K562 (cell line): Measurements from ENCODE around the gene TBCC. TPM values are rescaled to one million over a fixed set of nuclear protein-coding genes. Genes with fewer than 3 reads are reported as not detected.

Source experiments
- ATAC-seq: fragments of 200-7000 bp; cut with Tn5 transposase; 3 replicates; pipeline ENCODE4 v1.9.1; 2020; ENCODE audit warnings: moderate library complexity
- BruUV-seq: library from RNA; stranded (reverse); fragments of 400-500 nt; replicated peaks from 2 replicates; lab custom pipeline; 2021; lab: Mats Ljungman, UMichigan
- CTCF ChIA-PET: fragments of 300-600 bp; formaldehyde crosslinking; extraction: SDS; loops from one replicate; lab custom pipeline; 2021; ENCODE audit warnings: low intra/inter-chr PET ratio; lab: Yijun Ruan, JAX
- POLR2A ChIA-PET: fragments of 300-600, 350-650 bp; sonication (Branson Sonifier 250); formaldehyde crosslinking; extraction: SDS; loops from one replicate; lab custom pipeline; 2021; ENCODE audit warnings: antibody characterized with exemption, inconsistent platforms; lab: Yijun Ruan, JAX
- DNase-seq, 4 experiments: peaks; one replicate each; pipeline versions ENCODE4 v3.0.0 to v3.0.0-alpha.2; 2011 to 2018; ENCODE audit warnings: low spot score in 3 of 4, mixed read lengths in 3 of 4; ENCODE audit errors: extremely low read depth in 1 of 4
- FAIRE-seq: peaks from 2 replicates; lab custom pipeline; 2011; peaks lifted over from hg19 to GRCh38; lab: Jason Lieb, UNC
- H2AFZ ChIP-seq: 2 replicates; pipeline ENCODE4 v1.6.0; 2011; ENCODE audit warnings: low read depth, low read length, control low read depth, inconsistent platforms
- H3K27ac ChIP-seq: fragments of 200-600 bp; 3 replicates; pipeline ENCODE4 v1.8.0; 2011; ENCODE audit warnings: low read depth, mild to moderate bottlenecking, control low read depth, inconsistent platforms, low read length, moderate library complexity, mixed read lengths; ENCODE audit errors: extremely low read depth
- H3K27me3 ChIP-seq, 2 experiments: fragments of 300-600 bp in 1 of 2; 2 replicates in 1 of 2; 3 replicates in 1 of 2; pipeline versions ENCODE4 v1.6.0 to v1.8.0; 2011; ENCODE audit warnings: inconsistent platforms in 2 of 2, low read length in 2 of 2, mild to moderate bottlenecking in 1 of 2, mixed read lengths in 1 of 2, moderate library complexity in 1 of 2; ENCODE audit not compliant: control insufficient read depth in 2 of 2, insufficient read depth in 2 of 2
- H3K36me3 ChIP-seq: fragments of 300-600 bp; 3 replicates; pipeline ENCODE4 v1.8.0; 2011; ENCODE audit warnings: mild to moderate bottlenecking, low read length, inconsistent platforms; ENCODE audit not compliant: control insufficient read depth, insufficient read depth
- H3K4me1 ChIP-seq, 2 experiments: fragments of 200-600 bp in 1 of 2; replicated peaks in 1 of 2; 2 replicates in 1 of 2; 3 replicates in 1 of 2; pipeline versions ENCODE4 v1.5.1 to v1.8.0; 2011; ENCODE audit warnings: inconsistent platforms in 2 of 2, low read length in 2 of 2, mild to moderate bottlenecking in 1 of 2, mixed read lengths in 1 of 2, moderate library complexity in 1 of 2; ENCODE audit not compliant: control insufficient read depth in 2 of 2, insufficient read depth in 2 of 2
- H3K4me2 ChIP-seq: 2 replicates; pipeline ENCODE4 v1.6.1; 2011; ENCODE audit warnings: low read length, control low read depth, inconsistent platforms, mixed read lengths; ENCODE audit not compliant: insufficient read depth
- H3K4me3 ChIP-seq: fragments of 200-600 bp; sonication (generic), shearing (Covaris generic); 2 replicates; pipeline ENCODE4 v1.5.1; 2016; ENCODE audit warnings: control low read depth, inconsistent platforms
- H3K79me2 ChIP-seq: fragments of 200-600 bp; 3 replicates; pipeline ENCODE4 v1.8.0; 2011; ENCODE audit warnings: low read length, inconsistent platforms; ENCODE audit not compliant: control insufficient read depth, insufficient read depth
- H3K9ac ChIP-seq, 2 experiments: 2 replicates each; pipeline versions ENCODE4 v1.6.0 to v1.6.1; 2011; ENCODE audit warnings: low read depth in 2 of 2, low read length in 2 of 2, control low read depth in 1 of 2, inconsistent platforms in 1 of 2, mild to moderate bottlenecking in 1 of 2, mixed read lengths in 1 of 2; ENCODE audit not compliant: insufficient read depth in 1 of 2
- H3K9me1 ChIP-seq: one replicate; pipeline ENCODE4 v1.6.0; 2011; ENCODE audit warnings: inconsistent platforms, mild to moderate bottlenecking, low read length, moderate library complexity; ENCODE audit not compliant: control insufficient read depth, insufficient read depth
- H3K9me3 ChIP-seq: replicated peaks from 2 replicates; pipeline ENCODE4 v1.5.1; 2011; ENCODE audit warnings: low read depth, low read length, inconsistent platforms; ENCODE audit not compliant: control insufficient read depth, insufficient read depth
- H4K20me1 ChIP-seq: replicated peaks from 2 replicates; pipeline ENCODE4 v1.6.1; 2011; ENCODE audit warnings: low read length, inconsistent platforms, mixed read lengths; ENCODE audit not compliant: control insufficient read depth, insufficient read depth
- ZC3H11A ChIP-seq: IDR thresholded peaks from 2 replicates; pipeline ENCODE4 v1.6.1; 2012; ENCODE audit warnings: low read depth, low read length, improper control_type of control experiment
- ZNF398 ChIP-seq: fragments of 250-450 bp; sonication (Bioruptor Pico); IDR thresholded peaks from 2 replicates; pipeline ENCODE4 v1.8.0; 2021; ENCODE audit warnings: moderate library complexity, mild to moderate bottlenecking, inconsistent platforms
- WGBS: fragments of 100-300 bp; shearing (Covaris generic); methylation state at CpG from one replicate; pipeline ENCODE4 v1.1.6; 2016; ENCODE audit warnings: low coverage, mixed read lengths; ENCODE audit not compliant: insufficient coverage; ENCODE audit errors: missing lambda C conversion rate; 5-methylcytosine and 5-hydroxymethylcytosine counted together
- in situ Hi-C: fragments of 300-500 bp; cut with MboI; formaldehyde crosslinking; loops from 4 replicates; pipeline ENCODE4 v1.15.0; 2018; ENCODE audit warnings: inconsistent platforms, mixed read lengths
- intact Hi-C: fragments of 100-400 bp; cut with micrococcal nuclease; formaldehyde crosslinking; loops from 2 replicates; pipeline ENCODE4 v1.14.2; 2022
- polyA plus RNA-seq, 8 experiments: library from polyadenylated mRNA; depleted of rRNA in 4 of 8; stranded (reverse) in 5 of 8; unstranded in 3 of 8; fragments of >200 nt; fragmentation: Nextera tagmentation in 2 of 8; fragmentation: Illumina TruSeq in 1 of 8; extraction: Ambion mirVana in 2 of 8; extraction: Trizol in 1 of 8; gene quantifications; 2 replicates each; pipeline versions ENCODE4 v1.2.1 to v1.2.3, GENCODE V29; 2011 to 2014; ENCODE audit warnings: inconsistent platforms in 1 of 8, missing spikeins in 1 of 8
- total RNA-seq, 7 experiments: library from RNA; depleted of rRNA in 6 of 7; stranded (reverse); fragments of >200 nt in 6 of 7; fragmentation: Illumina TruSeq in 2 of 7; extraction: Trizol in 2 of 7; gene quantifications; 2 replicates each; pipeline versions ENCODE4 v1.2.1 to v1.2.3, GENCODE V29; 2011 to 2021; ENCODE audit warnings: low replicate concordance in 1 of 7
- TF ChIP-seq, protein P1 (sequence below), 3 experiments: fragments of 200-800 bp in 1 of 3; sonication (Bioruptor generic) in 1 of 3; sonication (generic) in 1 of 3; formaldehyde crosslinking in 1 of 3; IDR thresholded peaks; 2 replicates each; pipeline versions ENCODE4 v1.6.1 to v1.8.0; 2016 to 2022; ENCODE audit warnings: mild to moderate bottlenecking in 2 of 3, missing compliant biosample characterization in 2 of 3, missing genetic modification characterization in 2 of 3, missing genetic modification reagents in 1 of 3

The TBCC gene
- total and polyA plus RNA-seq, 9 of the 15 experiments (the other 6 are each of a cell fraction or from before 2014, with no cell fraction given): 2.8 to 34.1 (median 23.3) TPM

- TF ChIP-seq ZC3H11A: no peak
Measured at GRCh38 chr6:42758756-42759430, 13.0 kb upstream of the TBCC start (continued).

DNA sequence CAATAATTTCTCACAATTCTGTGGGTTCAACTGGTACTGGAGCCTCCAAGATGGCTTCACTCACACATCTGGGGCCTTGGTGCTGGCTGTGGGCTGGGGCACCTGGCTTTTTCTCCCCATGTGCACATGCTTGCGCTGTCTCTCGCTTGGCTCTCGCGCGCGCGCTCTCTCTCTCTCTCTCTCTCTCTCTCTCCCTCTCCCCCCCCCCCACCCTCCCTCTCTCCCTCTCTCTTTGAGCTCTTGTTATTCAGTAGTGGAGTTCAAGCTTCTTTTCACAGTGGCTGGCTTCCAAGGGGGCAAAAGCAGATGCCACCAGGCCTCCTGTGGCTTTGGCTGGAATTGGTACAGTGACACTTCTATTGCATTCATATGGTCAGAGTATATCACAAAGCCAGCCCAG, 10.8 kb upstream of the TBCC start:
- H3K27me3 ChIP-seq: no peaks in the 10 kb centered on the region
- H3K9me1 ChIP-seq: no peaks in the 10 kb centered on the region
- ATAC-seq (no peak), DNase-seq (no peak), FAIRE-seq (no peak)
- H3K4me1 ChIP-seq: no peaks in the 10 kb centered on the region
- no TSS peak for BruUV-seq
- TF ChIP-seq ZNF398 (CRISPR knock-in tag): no peak
- TF ChIP-seq, protein P1, sequence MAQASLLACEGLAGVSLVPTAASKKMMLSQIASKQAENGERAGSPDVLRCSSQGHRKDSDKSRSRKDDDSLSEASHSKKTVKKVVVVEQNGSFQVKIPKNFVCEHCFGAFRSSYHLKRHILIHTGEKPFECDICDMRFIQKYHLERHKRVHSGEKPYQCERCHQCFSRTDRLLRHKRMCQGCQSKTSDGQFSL (CRISPR knock-in tag; IDR thresholded peaks at IDR 0.05): no peak
- TF ChIP-seq, protein P1 (tag; IDR thresholded peaks at IDR 0.05): 0 out of 4 replicates have a peak, but pooled peaks of 1 of the 2 experiments have one; percentile 20
- H2AFZ ChIP-seq: no peak overlapping the region
- intact Hi-C loops: no loop called here
- H4K20me1 ChIP-seq: 0 out of 2 replicates have a peak, but pooled peaks cover 5% of the 10 kb centered on the region
- H3K9ac ChIP-seq: no peak overlapping the region
- H3K4me2 ChIP-seq: no peak overlapping the region
- 80% methylated on average over 1 of the region's 7 CpGs for WGBS
- ChIA-PET POLR2A (interaction anchor here (1.2 to 2.6 kb wide), 3 partner anchors 9 to 13 kb away, joined by 4 to 12 read pairs (median 11); partner anchors contain the start of gene TBCC), CTCF (interaction anchor here (0.6 kb wide), 1 partner anchor 12 kb away, joined by 3 read pairs; no protein-coding TSS in a partner anchor)
- no peak overlapping the region for H3K27ac ChIP-seq
- no peaks in the 10 kb centered on the region for H3K79me2 ChIP-seq
- in situ Hi-C loops: no loop called here
- H3K4me3 ChIP-seq: no peak overlapping the region
- no peaks in the 10 kb centered on the region for H3K9me3 ChIP-seq
- H3K36me3 ChIP-seq: no peaks in the 10 kb centered on the region
